IMR-90 (cell line): ENCODE data around the gene NT5M. TPM values are rescaled to one million over a fixed set of nuclear protein-coding genes. Genes with fewer than 3 reads are reported as not detected.

Experiments
- polyA plus RNA-seq, 3 experiments: library from polyadenylated mRNA; depleted of rRNA; stranded (reverse); fragments of >200 nt; gene quantifications; 2 replicates each; pipeline ENCODE4 v1.2.3, GENCODE V29; 2012; ENCODE audit warnings: low replicate concordance in 1 of 3
- total RNA-seq: library from RNA; depleted of rRNA; stranded (reverse); fragments of >200 nt; gene quantifications from 2 replicates; pipeline ENCODE4 v1.2.3, GENCODE V29; 2012; rRNA removed

The NT5M gene
- total and polyA plus RNA-seq, 2 of the 4 experiments (the other 2 are of a cell fraction) = 0.18 to 0.32 TPM

Other genes with a start within 250 kb of the NT5M start
- gene PLD6, start 97.0 kb upstream of the NT5M start, total RNA-seq = 1.1 TPM in 2 replicates
- 0.98 and 1.5 TPM in 2 replicates for gene PLD6, start 97.0 kb upstream of the NT5M start, polyA plus RNA-seq (2012; rRNA removed)
- 16.8 and 18.3 TPM in 2 replicates for gene FLCN, start 66.2 kb upstream of the NT5M start, total RNA-seq
- 19.6 and 24.8 TPM in 2 replicates for gene FLCN, start 66.2 kb upstream of the NT5M start, polyA plus RNA-seq (2012; rRNA removed)
- 130 and 144 TPM in 2 replicates for gene COPS3, start 22.1 kb upstream of the NT5M start, total RNA-seq
- 59.8 and 71.4 TPM in 2 replicates for gene COPS3, start 22.1 kb upstream of the NT5M start, polyA plus RNA-seq (2012; rRNA removed)
- 6.1 and 8.9 TPM in 2 replicates for gene MED9, start 173.6 kb downstream of the NT5M start, total RNA-seq
- 9.1 and 10.1 TPM in 2 replicates for gene MED9, start 173.6 kb downstream of the NT5M start, polyA plus RNA-seq (2012; rRNA removed)
- 0.54 and 1.1 TPM in 2 replicates for gene RASD1, start 193.0 kb downstream of the NT5M start, total RNA-seq
- gene RASD1, start 193.0 kb downstream of the NT5M start, polyA plus RNA-seq (2012; rRNA removed) = 1.4 and 1.8 TPM in 2 replicates